HepG2 (cell line): ENCODE results near the gene MEIS1. TPM values are rescaled to one million over a fixed set of nuclear protein-coding genes. Genes with fewer than 3 reads are reported as not detected.

ENCODE experiments used
- ADNP ChIP-seq: sonication (generic); formaldehyde crosslinking; IDR thresholded peaks from 2 replicates; pipeline ENCODE4 v1.4.0; 2020; ENCODE audit warnings: missing genetic modification reagents
- CHCHD3 ChIP-seq: sonication (generic); formaldehyde crosslinking; IDR thresholded peaks from 2 replicates; pipeline ENCODE4 v1.8.0; 2022; ENCODE audit warnings: mild to moderate bottlenecking, missing genetic modification reagents, moderate library complexity
- EZH2 ChIP-seq: conservative IDR thresholded peaks from 2 replicates; pipeline ENCODE4 v1.6.1; 2012; ENCODE audit warnings: mild to moderate bottlenecking, low read depth, low read length, moderate library complexity
- FOXO1 ChIP-seq: sonication (generic); formaldehyde crosslinking; IDR thresholded peaks from 2 replicates; pipeline ENCODE4 v1.4.0; 2020; ENCODE audit warnings: missing genetic modification reagents
- HOXA5 ChIP-seq: sonication (generic); formaldehyde crosslinking; IDR thresholded peaks from 2 replicates; pipeline ENCODE4 v1.4.0; 2020; ENCODE audit warnings: missing genetic modification reagents
- PHB2 ChIP-seq: fragments of 450-650 bp; IDR thresholded peaks from 2 replicates; pipeline ENCODE4 v1.6.1; 2018; ENCODE audit not compliant: partially characterized antibody
- RARA ChIP-seq: IDR thresholded peaks from 2 replicates; pipeline ENCODE4 v1.6.1; 2016; ENCODE audit warnings: missing genetic modification reagents, missing compliant biosample characterization
- SOX6 ChIP-seq, 2 experiments: fragments of 450-650 bp in 1 of 2; sonication (generic) in 1 of 2; formaldehyde crosslinking in 1 of 2; IDR thresholded peaks; 2 replicates each; pipeline versions ENCODE4 v1.4.0 to v1.6.1; 2017 to 2020; ENCODE audit warnings: antibody characterized with exemption in 1 of 2, mild to moderate bottlenecking in 1 of 2, missing genetic modification reagents in 1 of 2
- SP140L ChIP-seq: sonication (generic); formaldehyde crosslinking; IDR thresholded peaks from 2 replicates; pipeline ENCODE4 v1.4.0; 2020; ENCODE audit warnings: missing genetic modification reagents, borderline replicate concordance
- SP4 ChIP-seq: sonication (generic); formaldehyde crosslinking; IDR thresholded peaks from 2 replicates; pipeline ENCODE4 v1.8.1; 2023; ENCODE audit warnings: mild to moderate bottlenecking, missing genetic modification reagents
- ZFP62 ChIP-seq: sonication (generic); formaldehyde crosslinking; IDR thresholded peaks from 2 replicates; pipeline ENCODE4 v1.4.0; 2020; ENCODE audit warnings: missing genetic modification reagents
- ZNF589 ChIP-seq: sonication (generic); formaldehyde crosslinking; conservative IDR thresholded peaks from 2 replicates; pipeline ENCODE4 v1.8.0; 2022; ENCODE audit warnings: mild to moderate bottlenecking, moderate library complexity, missing genetic modification reagents
- ZNF609 ChIP-seq: sonication (generic); formaldehyde crosslinking; IDR thresholded peaks from 2 replicates; pipeline ENCODE4 v1.4.0; 2020; ENCODE audit warnings: mild to moderate bottlenecking, missing genetic modification reagents, borderline replicate concordance
- polyA plus RNA-seq, 8 experiments: library from polyadenylated mRNA; depleted of rRNA in 3 of 8; stranded (reverse) in 7 of 8; unstranded in 1 of 8; fragments of >200 nt; fragmentation: Illumina TruSeq in 4 of 8; extraction: Trizol in 4 of 8; gene quantifications; 2 replicates each; pipeline versions ENCODE4 v1.2.1 to v1.2.3, GENCODE V29; 2011 to 2016; ENCODE audit warnings: low read depth in 4 of 8, missing spikeins in 1 of 8, mixed read lengths in 1 of 8; ENCODE audit not compliant: insufficient read depth in 1 of 8
- total RNA-seq, 5 experiments: library from RNA; depleted of rRNA; stranded (reverse); fragments of >200 nt; fragmentation: Illumina TruSeq; extraction: Trizol; gene quantifications; 2 replicates each; pipeline ENCODE4 v1.2.3, GENCODE V29; 2016; ENCODE audit warnings: low read depth in 1 of 5
- TF ChIP-seq, protein P1 (sequence below): sonication (generic); formaldehyde crosslinking; IDR thresholded peaks from 2 replicates; pipeline ENCODE4 v1.4.0; 2020; ENCODE audit warnings: missing genetic modification reagents
- TF ChIP-seq, protein P2 (sequence below), 2 experiments: sonication (generic) in 1 of 2; formaldehyde crosslinking in 1 of 2; IDR thresholded peaks; 2 replicates each; pipeline versions ENCODE4 v1.4.0 to v1.6.1; 2016 to 2020; ENCODE audit warnings: borderline replicate concordance in 1 of 2, low read depth in 1 of 2, mild to moderate bottlenecking in 1 of 2, missing genetic modification reagents in 1 of 2
- TF ChIP-seq, protein P3 (sequence below): IDR thresholded peaks from 2 replicates; pipeline ENCODE4 v1.6.1; 2018; ENCODE audit warnings: missing genetic modification reagents, mild to moderate bottlenecking, missing compliant biosample characterization

MEIS1 gene
- total and polyA plus RNA-seq, 2 of the 13 experiments (the other 11 are each of a cell fraction or from before 2014, with no cell fraction given), result 3.8 to 6.0 TPM

DNA sequence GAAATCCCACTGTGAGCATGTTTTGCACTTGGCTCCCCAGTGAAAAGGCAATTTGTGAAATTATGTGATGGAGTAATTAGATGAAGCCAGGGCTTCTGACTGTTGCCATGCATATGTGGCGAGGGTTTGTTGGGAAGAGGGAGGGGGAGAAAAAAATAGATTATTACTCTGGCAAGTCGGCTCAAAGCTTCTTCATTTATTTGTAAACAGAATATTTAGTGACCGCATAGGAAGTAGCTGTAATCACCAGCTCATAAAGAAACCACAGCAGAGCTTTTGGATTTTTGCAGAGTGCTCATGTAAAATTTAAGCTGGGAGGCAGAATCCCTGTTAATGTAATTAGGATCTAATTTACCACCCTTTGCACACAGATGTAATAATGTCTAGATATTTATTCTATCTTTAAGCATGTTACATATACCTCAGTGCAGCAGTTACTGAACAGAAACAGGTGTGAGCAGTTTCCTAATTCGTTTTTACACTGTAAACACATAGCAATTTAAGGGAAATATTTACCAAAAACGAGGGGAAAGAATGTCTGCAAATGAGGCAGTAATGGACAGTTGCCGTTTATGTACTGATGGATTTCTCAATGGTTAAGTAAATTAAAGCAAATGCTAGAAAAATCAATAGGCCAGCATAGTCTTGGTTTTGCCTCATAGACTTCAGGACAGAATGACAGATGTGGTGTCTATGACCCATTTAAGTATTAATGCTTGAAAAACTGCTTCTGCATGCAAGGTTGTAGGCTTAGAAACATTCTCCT, 87.9 kb downstream of the MEIS1 start (continued):
- TF ChIP-seq ZNF609 (CRISPR knock-in tag) (peak; percentile 83; the same call in 1 of the 2 replicates), SP140L (CRISPR knock-in tag) (no peak), FOXO1 (CRISPR knock-in tag) (peak; percentile 23; the same call in 1 of the 2 replicates), ZNF589 (CRISPR knock-in tag) (no peak), PHB2 (no peak), ADNP (CRISPR knock-in tag) (no peak), EZH2 (no peak), SP4 (CRISPR knock-in tag) (no peak), SOX6 (IDR thresholded peaks at IDR 0.05) (no peak), SOX6 (CRISPR knock-in tag; IDR thresholded peaks at IDR 0.05) (peak; percentile 60; the same call in 1 of the 2 replicates), ZFP62 (CRISPR knock-in tag) (no peak), CHCHD3 (CRISPR knock-in tag) (no peak), RARA (CRISPR knock-in tag) (0 out of 2 replicates have a peak, but pooled peaks have one; percentile 13), HOXA5 (CRISPR knock-in tag) (0 out of 2 replicates have a peak, but pooled peaks have one; percentile 20)
- TF ChIP-seq, protein P1, sequence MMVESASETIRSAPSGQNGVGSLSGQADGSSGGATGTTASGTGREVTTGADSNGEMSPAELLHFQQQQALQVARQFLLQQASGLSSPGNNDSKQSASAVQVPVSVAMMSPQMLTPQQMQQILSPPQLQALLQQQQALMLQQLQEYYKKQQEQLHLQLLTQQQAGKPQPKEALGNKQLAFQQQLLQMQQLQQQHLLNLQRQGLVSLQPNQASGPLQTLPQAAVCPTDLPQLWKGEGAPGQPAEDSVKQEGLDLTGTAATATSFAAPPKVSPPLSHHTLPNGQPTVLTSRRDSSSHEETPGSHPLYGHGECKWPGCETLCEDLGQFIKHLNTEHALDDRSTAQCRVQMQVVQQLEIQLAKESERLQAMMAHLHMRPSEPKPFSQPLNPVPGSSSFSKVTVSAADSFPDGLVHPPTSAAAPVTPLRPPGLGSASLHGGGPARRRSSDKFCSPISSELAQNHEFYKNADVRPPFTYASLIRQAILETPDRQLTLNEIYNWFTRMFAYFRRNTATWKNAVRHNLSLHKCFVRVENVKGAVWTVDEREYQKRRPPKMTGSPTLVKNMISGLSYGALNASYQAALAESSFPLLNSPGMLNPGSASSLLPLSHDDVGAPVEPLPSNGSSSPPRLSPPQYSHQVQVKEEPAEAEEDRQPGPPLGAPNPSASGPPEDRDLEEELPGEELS (CRISPR knock-in tag), result peak; percentile 74
- TF ChIP-seq, protein P2, sequence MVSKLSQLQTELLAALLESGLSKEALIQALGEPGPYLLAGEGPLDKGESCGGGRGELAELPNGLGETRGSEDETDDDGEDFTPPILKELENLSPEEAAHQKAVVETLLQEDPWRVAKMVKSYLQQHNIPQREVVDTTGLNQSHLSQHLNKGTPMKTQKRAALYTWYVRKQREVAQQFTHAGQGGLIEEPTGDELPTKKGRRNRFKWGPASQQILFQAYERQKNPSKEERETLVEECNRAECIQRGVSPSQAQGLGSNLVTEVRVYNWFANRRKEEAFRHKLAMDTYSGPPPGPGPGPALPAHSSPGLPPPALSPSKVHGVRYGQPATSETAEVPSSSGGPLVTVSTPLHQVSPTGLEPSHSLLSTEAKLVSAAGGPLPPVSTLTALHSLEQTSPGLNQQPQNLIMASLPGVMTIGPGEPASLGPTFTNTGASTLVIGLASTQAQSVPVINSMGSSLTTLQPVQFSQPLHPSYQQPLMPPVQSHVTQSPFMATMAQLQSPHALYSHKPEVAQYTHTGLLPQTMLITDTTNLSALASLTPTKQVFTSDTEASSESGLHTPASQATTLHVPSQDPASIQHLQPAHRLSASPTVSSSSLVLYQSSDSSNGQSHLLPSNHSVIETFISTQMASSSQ (IDR thresholded peaks at IDR 0.05; ENCODE audit: low read depth), result no peak
- TF ChIP-seq, protein P2 (CRISPR knock-in tag; IDR thresholded peaks at IDR 0.05; ENCODE audit: borderline replicate concordance), result no peak
- TF ChIP-seq, protein P3, sequence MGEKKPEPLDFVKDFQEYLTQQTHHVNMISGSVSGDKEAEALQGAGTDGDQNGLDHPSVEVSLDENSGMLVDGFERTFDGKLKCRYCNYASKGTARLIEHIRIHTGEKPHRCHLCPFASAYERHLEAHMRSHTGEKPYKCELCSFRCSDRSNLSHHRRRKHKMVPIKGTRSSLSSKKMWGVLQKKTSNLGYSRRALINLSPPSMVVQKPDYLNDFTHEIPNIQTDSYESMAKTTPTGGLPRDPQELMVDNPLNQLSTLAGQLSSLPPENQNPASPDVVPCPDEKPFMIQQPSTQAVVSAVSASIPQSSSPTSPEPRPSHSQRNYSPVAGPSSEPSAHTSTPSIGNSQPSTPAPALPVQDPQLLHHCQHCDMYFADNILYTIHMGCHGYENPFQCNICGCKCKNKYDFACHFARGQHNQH (CRISPR knock-in tag), result no peak
